Ishikawa (cell line): ENCODE measurements around the gene USP22.

Experiments
- CEBPB ChIP-seq: IDR thresholded peaks from 2 replicates; pipeline ENCODE4 v1.6.1; 2012
- CREB1 ChIP-seq: IDR thresholded peaks from 2 replicates; pipeline ENCODE4 v1.6.1; 2012; ENCODE audit warnings: low read depth
- EGR1 ChIP-seq: IDR thresholded peaks from 2 replicates; pipeline ENCODE4 v1.6.1; 2012
- EP300 ChIP-seq: IDR thresholded peaks from 2 replicates; pipeline ENCODE4 v1.6.1; 2012; ENCODE audit warnings: borderline replicate concordance
- FOXM1 ChIP-seq: IDR thresholded peaks from 2 replicates; pipeline ENCODE4 v1.6.1; 2012; ENCODE audit warnings: low read depth, borderline replicate concordance
- NFIC ChIP-seq: IDR thresholded peaks from 2 replicates; pipeline ENCODE4 v1.6.1; 2012
- RAD21 ChIP-seq: IDR thresholded peaks from 2 replicates; pipeline ENCODE4 v1.6.1; 2012; ENCODE audit warnings: low read depth
- REST ChIP-seq: IDR thresholded peaks from 2 replicates; pipeline ENCODE4 v1.6.1; 2012; ENCODE audit warnings: low read depth, mild to moderate bottlenecking
- TAF1 ChIP-seq: IDR thresholded peaks from 2 replicates; pipeline ENCODE4 v1.6.1; 2012; ENCODE audit warnings: low read depth, mild to moderate bottlenecking
- TCF12 ChIP-seq: IDR thresholded peaks from 2 replicates; pipeline ENCODE4 v1.6.1; 2012; ENCODE audit warnings: low read depth
- TEAD4 ChIP-seq: IDR thresholded peaks from 2 replicates; pipeline ENCODE4 v1.6.1; 2012
- USF1 ChIP-seq: IDR thresholded peaks from 2 replicates; pipeline ENCODE4 v1.6.1; 2012
- YY1 ChIP-seq: IDR thresholded peaks from 2 replicates; pipeline ENCODE4 v1.6.1; 2012; ENCODE audit warnings: low read depth
- ZBTB7A ChIP-seq: IDR thresholded peaks from 2 replicates; pipeline ENCODE4 v1.6.1; 2012; ENCODE audit warnings: low read depth
- TF ChIP-seq, protein P1 (sequence below): IDR thresholded peaks from 2 replicates; pipeline ENCODE4 v1.6.1; 2012

The USP22 gene

DNA sequence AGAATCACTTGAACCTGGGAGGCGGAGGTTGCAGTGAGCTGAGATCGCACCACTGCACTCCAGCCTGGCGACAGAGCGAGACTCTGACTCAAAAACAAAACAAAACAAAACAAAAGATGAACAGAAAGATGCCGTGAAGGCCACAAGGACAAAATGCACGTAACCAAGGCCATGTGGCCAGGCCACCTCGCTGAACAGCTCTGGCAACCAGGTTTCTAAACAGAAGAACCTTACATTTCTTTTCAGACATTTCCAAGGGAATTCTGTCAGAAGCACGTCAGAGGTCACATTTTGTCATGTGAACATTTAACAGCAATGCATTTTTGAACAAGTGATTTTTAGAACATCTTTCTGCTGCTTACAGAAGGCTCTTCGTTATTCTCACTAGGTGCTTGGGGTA is 28.8 kb downstream of the USP22 start:
- TF ChIP-seq NFIC (no peak), CEBPB (no peak), YY1 (no peak), RAD21 (no peak), USF1 (no peak), TCF12 (no peak), EGR1 (no peak)

- no peak for TF ChIP-seq CEBPB
- TF ChIP-seq FOXM1, result no peak
- TF ChIP-seq REST, result no peak
- TF ChIP-seq, protein P1, sequence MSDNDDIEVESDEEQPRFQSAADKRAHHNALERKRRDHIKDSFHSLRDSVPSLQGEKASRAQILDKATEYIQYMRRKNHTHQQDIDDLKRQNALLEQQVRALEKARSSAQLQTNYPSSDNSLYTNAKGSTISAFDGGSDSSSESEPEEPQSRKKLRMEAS, result no peak
- TF ChIP-seq EGR1, result no peak
- TF ChIP-seq EP300, result no peak
- no peak for TF ChIP-seq USF1
- TF ChIP-seq NFIC, result no peak
- no peak for TF ChIP-seq TCF12
- TF ChIP-seq YY1, result no peak
- no peak for TF ChIP-seq TEAD4
- no peak for TF ChIP-seq CREB1
- no peak for TF ChIP-seq RAD21
- TF ChIP-seq TAF1, result no peak
- no peak for TF ChIP-seq ZBTB7A
Measured at GRCh38 chr17:21012736-21013135, 30.1 kb downstream of the USP22 start.

- TF ChIP-seq TAF1, result no peak
- no peak for TF ChIP-seq REST
- TF ChIP-seq, protein P1, result no peak
- TF ChIP-seq USF1, result no peak
- TF ChIP-seq EP300, result no peak
- TF ChIP-seq RAD21, result no peak
- TF ChIP-seq TCF12, result no peak
- TF ChIP-seq CREB1, result no peak
- no peak for TF ChIP-seq FOXM1
Measured at GRCh38 chr17:21010705-21011596, 31.9 kb downstream of the USP22 start.

DNA sequence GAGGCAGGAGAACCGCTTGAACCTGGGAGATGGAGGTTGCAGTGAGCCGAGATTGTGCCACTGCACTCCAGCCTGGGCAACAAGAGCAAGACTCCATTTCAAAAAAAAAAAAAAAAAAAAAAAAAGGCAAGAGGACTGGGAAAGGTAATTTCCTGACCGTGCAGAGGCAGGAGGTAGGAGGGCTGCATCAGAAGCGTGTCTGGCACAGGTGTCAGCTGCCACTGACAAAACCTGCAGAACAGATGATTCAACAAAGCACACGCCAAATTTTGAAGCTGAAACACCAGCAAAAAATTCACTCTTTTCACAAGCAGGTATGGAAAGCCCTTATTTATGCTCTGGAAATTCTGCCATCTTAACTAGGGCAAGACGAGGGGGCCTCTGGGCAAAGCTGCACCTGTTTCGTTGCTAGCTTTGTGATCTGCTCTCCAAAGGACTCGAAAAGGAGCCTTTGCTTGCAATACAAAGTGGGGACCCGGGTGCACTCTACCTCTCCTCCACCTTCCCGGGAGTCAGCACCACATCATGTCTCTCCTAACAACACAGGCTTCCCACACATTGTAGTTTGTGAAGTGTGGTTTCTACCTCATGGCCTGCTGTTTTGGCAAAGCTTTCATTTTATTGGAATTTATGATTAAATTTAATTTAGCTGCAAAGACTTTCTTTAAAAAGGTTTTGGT is 33.7 kb downstream of the USP22 start:
- TF ChIP-seq, protein P1, result no peak
- no peak for TF ChIP-seq CEBPB
- no peak for TF ChIP-seq USF1

DNA sequence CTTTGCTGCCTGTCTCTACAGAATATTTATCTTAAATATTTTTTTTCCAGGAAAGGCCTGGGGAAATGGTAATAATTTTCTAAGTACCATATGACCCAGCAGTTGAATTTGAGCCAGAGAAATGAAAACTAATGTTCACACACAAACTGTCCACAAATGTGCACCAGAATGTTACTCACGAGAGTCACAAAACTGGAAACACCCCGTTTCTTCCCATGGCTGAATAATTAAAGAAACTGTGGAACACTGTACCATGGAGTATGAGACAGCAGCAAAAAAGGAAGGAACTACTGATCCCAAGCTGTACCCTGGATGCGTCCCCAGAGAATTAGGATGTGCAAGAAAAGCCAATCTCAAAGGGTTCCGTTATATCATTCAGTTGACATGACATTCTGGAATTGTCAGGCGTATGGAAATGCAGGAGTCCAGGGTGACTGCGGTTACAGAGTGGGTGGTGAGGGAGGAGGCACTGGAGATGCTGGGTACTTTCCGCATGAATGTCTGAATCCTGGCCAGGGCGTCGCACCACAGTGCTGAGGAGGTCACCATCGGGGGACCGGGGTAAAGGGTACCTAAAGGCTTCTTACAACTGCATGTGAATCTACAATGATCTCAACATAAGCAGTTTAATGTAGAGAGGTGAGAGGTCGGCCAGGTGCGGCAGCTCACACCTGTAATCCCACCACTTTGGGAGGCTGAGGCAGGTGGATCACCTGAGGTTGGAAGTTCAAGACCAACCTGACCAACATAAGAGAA is 34.5 kb downstream of the USP22 start:
- TF ChIP-seq ZBTB7A (no peak), EGR1 (no peak), TEAD4 (no peak), CEBPB (no peak), CREB1 (no peak)
- TF ChIP-seq, protein P1, result no peak
